Neural progenitor cell (in vitro differentiated cells): ENCODE results near the gene STK38L. TPM values are rescaled to one million over a fixed set of nuclear protein-coding genes. Genes with fewer than 3 reads are reported as not detected.

Experiments used
- DNase-seq: peaks from one replicate; pipeline ENCODE4 v3.0.0-alpha.2; 2016; ENCODE audit warnings: low spot score
- H2AFZ ChIP-seq: fragments of 200-600 bp; sonication (generic); replicated peaks from 2 replicates; pipeline ENCODE4 v1.6.1; 2016; ENCODE audit warnings: antibody characterized with exemption
- H3F3A ChIP-seq: fragments of 200-600 bp; sonication (generic); 2 replicates; pipeline ENCODE4 v1.6.1; 2016; ENCODE audit warnings: antibody characterized with exemption, low read depth
- H3K27ac ChIP-seq: fragments of 200-600 bp; sonication (generic); 2 replicates; pipeline ENCODE4 v1.5.1; 2016; ENCODE audit warnings: mild to moderate bottlenecking
- H3K27me3 ChIP-seq: fragments of 200-600 bp; sonication (generic); 2 replicates; pipeline ENCODE4 v1.6.1; 2016; ENCODE audit warnings: mild to moderate bottlenecking, moderate library complexity
- H3K36me3 ChIP-seq: fragments of 200-600 bp; sonication (generic); 2 replicates; pipeline ENCODE4 v1.5.1; 2016
- H3K4me1 ChIP-seq: fragments of 200-600 bp; sonication (generic); 2 replicates; pipeline ENCODE4 v1.6.1; 2016; ENCODE audit warnings: mixed run types
- H3K4me2 ChIP-seq: fragments of 200-600 bp; sonication (generic); 2 replicates; pipeline ENCODE4 v1.6.1; 2016
- H3K4me3 ChIP-seq: fragments of 200-600 bp; sonication (generic); 2 replicates; pipeline ENCODE4 v1.5.1; 2016
- H3K79me2 ChIP-seq: fragments of 200-600 bp; sonication (generic); 2 replicates; pipeline ENCODE4 v1.6.1; 2016; ENCODE audit warnings: low read depth
- H3K9ac ChIP-seq: fragments of 200-600 bp; sonication (generic); 2 replicates; pipeline ENCODE4 v1.6.1; 2016
- H3K9me3 ChIP-seq: fragments of 200-600 bp; sonication (generic); 2 replicates; pipeline ENCODE4 v1.5.1; 2016; ENCODE audit warnings: low read depth
- H4K20me1 ChIP-seq: fragments of 200-600 bp; sonication (generic); 2 replicates; pipeline ENCODE4 v1.6.1; 2016; ENCODE audit warnings: low read depth
- H3K27ac Mint-ChIP-seq: 3 replicates; pipeline ENCODE4 v1.8.0; 2021; ENCODE audit warnings: mixed read lengths
- H3K27me3 Mint-ChIP-seq: 2 replicates; pipeline ENCODE4 v1.8.0; 2022; ENCODE audit warnings: low read depth, mild to moderate bottlenecking, inconsistent platforms, moderate library complexity, mixed read lengths; ENCODE audit not compliant: insufficient read depth
- H3K36me3 Mint-ChIP-seq: 3 replicates; pipeline ENCODE4 v1.8.0; 2021; ENCODE audit warnings: mixed read lengths
- H3K4me1 Mint-ChIP-seq: 3 replicates; pipeline ENCODE4 v1.8.0; 2021; ENCODE audit warnings: mixed read lengths
- H3K4me3 Mint-ChIP-seq: 3 replicates; pipeline ENCODE4 v1.8.0; 2021; ENCODE audit warnings: mild to moderate bottlenecking, moderate library complexity, mixed read lengths
- H3K9me3 Mint-ChIP-seq: 3 replicates; pipeline ENCODE4 v1.8.0; 2020; ENCODE audit warnings: mixed read lengths
- CTCF ChIP-seq: fragments of 200-600 bp; sonication (generic); IDR thresholded peaks from 2 replicates; pipeline ENCODE4 v1.5.1; 2017; ENCODE audit warnings: antibody characterized with exemption, mild to moderate bottlenecking
- EZH2 ChIP-seq: fragments of 200-600 bp; sonication (generic); IDR thresholded peaks from 2 replicates; pipeline ENCODE4 v1.6.1; 2017; ENCODE audit warnings: antibody characterized with exemption, mild to moderate bottlenecking, moderate library complexity
- EZH2phosphoT487 ChIP-seq: fragments of 200-600 bp; sonication (generic); IDR thresholded peaks from 2 replicates; pipeline ENCODE4 v1.6.1; 2017; ENCODE audit warnings: antibody characterized with exemption
- total RNA-seq: library from RNA; depleted of rRNA; stranded (reverse); fragments of >200 nt; gene quantifications from 2 replicates; pipeline ENCODE4 v1.2.3, GENCODE V29; 2015; ENCODE audit warnings: low replicate concordance

STK38L gene
- total RNA-seq, 1 donor from 2014 or later: 62.6 TPM

GRCh38 chr12:27207615-27208413 lies 36.3 kb upstream of the STK38L start:
- Histone ChIP-seq H3K4me1 (no peaks in the 10 kb centered on the region), H2AFZ (no peak overlapping the region), H3K79me2 (no peaks in the 10 kb centered on the region), H3F3A (no peaks in the 10 kb centered on the region), H3K36me3 (no peaks in the 10 kb centered on the region), H3K9ac (no peak overlapping the region), H3K27ac (no peak overlapping the region), H4K20me1 (no peaks in the 10 kb centered on the region), H3K4me3 (no peak overlapping the region), H3K4me2 (no peak overlapping the region), H3K9me3 (no peaks in the 10 kb centered on the region), H3K27me3 (no peaks in the 10 kb centered on the region)
- Mint-ChIP-seq H3K27ac (no peak overlapping the region), H3K9me3 (peaks cover 4% of the 10 kb centered on the region), H3K4me3 (no peak overlapping the region), H3K27me3 (no peaks in the 10 kb centered on the region), H3K36me3 (no peaks in the 10 kb centered on the region), H3K4me1 (no peaks in the 10 kb centered on the region)
- DNase-seq: no peak
- TF ChIP-seq CTCF: no peak
- TF ChIP-seq EZH2: no peak
- no peak for TF ChIP-seq EZH2phosphoT487

GRCh38 chr12:27208414-27208750 lies 35.7 kb upstream of the STK38L start:
- H2AFZ ChIP-seq: no peak overlapping the region
- H3K36me3 ChIP-seq: no peaks in the 10 kb centered on the region
- H3K79me2 ChIP-seq: no peaks in the 10 kb centered on the region
- H4K20me1 ChIP-seq: no peaks in the 10 kb centered on the region
- H3K9me3 Mint-ChIP-seq: peaks cover 4% of the 10 kb centered on the region
- no peaks in the 10 kb centered on the region for H3K9me3 ChIP-seq
- H3K27ac Mint-ChIP-seq: no peak overlapping the region
- H3K27ac ChIP-seq: no peak overlapping the region
- H3K4me3 Mint-ChIP-seq: no peak overlapping the region
- no peak overlapping the region for H3K4me3 ChIP-seq
- H3K27me3 Mint-ChIP-seq: no peaks in the 10 kb centered on the region
- H3K4me1 Mint-ChIP-seq: no peaks in the 10 kb centered on the region
- no peak for TF ChIP-seq EZH2phosphoT487
- TF ChIP-seq EZH2: no peak
- no peak for TF ChIP-seq CTCF
- H3K4me1 ChIP-seq: no peaks in the 10 kb centered on the region
- H3K27me3 ChIP-seq: no peaks in the 10 kb centered on the region
- no peak overlapping the region for H3K4me2 ChIP-seq
- no peak overlapping the region for H3K9ac ChIP-seq
- no peaks in the 10 kb centered on the region for H3F3A ChIP-seq
- DNase-seq: no peak
- no peaks in the 10 kb centered on the region for H3K36me3 Mint-ChIP-seq

- H3K4me1 Mint-ChIP-seq: no peaks in the 10 kb centered on the region
- H3K79me2 ChIP-seq: no peaks in the 10 kb centered on the region
- TF ChIP-seq CTCF (no peak), EZH2 (no peak)
- H3K36me3 Mint-ChIP-seq: no peaks in the 10 kb centered on the region
- H3K4me1 ChIP-seq: no peaks in the 10 kb centered on the region
- H2AFZ ChIP-seq: no peak overlapping the region
- no peak overlapping the region for H3K9ac ChIP-seq
- DNase-seq: no peak
- H3F3A ChIP-seq: no peaks in the 10 kb centered on the region
- H3K36me3 ChIP-seq: no peaks in the 10 kb centered on the region
- no peaks in the 10 kb centered on the region for H3K9me3 ChIP-seq
- no peak overlapping the region for H3K4me3 Mint-ChIP-seq
- H3K27me3 Mint-ChIP-seq: peaks cover under 1% of the 10 kb centered on the region
- H3K9me3 Mint-ChIP-seq: peaks cover 4% of the 10 kb centered on the region
- no peaks in the 10 kb centered on the region for H3K27me3 ChIP-seq
- no peaks in the 10 kb centered on the region for H4K20me1 ChIP-seq
- H3K4me3 ChIP-seq: no peak overlapping the region
- no peak overlapping the region for H3K27ac ChIP-seq
- no peak overlapping the region for H3K4me2 ChIP-seq
- H3K27ac Mint-ChIP-seq: no peak overlapping the region
These were observed 34.7 kb upstream of the STK38L start for GRCh38 chr12:27209257-27209910.
